SK-N-SH (cell line): ENCODE data around the gene RD3L. TPM values are rescaled to one million over a fixed set of nuclear protein-coding genes. Genes with fewer than 3 reads are reported as not detected.

Experiments
- CTCF ChIA-PET: fragments of 300-600, 350-600 bp; formaldehyde crosslinking; extraction: SDS; loops from one replicate; lab custom pipeline; 2021; lab: Yijun Ruan, JAX
- POLR2A ChIA-PET: fragments of 350-600 bp; sonication (Branson Sonifier 250); formaldehyde crosslinking; extraction: SDS; loops from one replicate; lab custom pipeline; 2020; ENCODE audit warnings: antibody characterized with exemption, inconsistent platforms; lab: Yijun Ruan, JAX
- DNase-seq: peaks from one replicate; pipeline ENCODE4 v3.0.0; 2012
- H2AFZ ChIP-seq: fragments of 200-600 bp; sonication (generic); 2 replicates; pipeline ENCODE4 v1.8.1; 2016; ENCODE audit warnings: antibody characterized with exemption, mild to moderate bottlenecking, low read depth
- H3F3A ChIP-seq: fragments of 200-600 bp; sonication (generic); replicated peaks from 2 replicates; pipeline ENCODE3; 2016; ENCODE audit warnings: antibody characterized with exemption, mild to moderate bottlenecking; ENCODE audit not compliant: insufficient read depth
- H3K27ac ChIP-seq, 2 experiments: fragments of 200-500 bp in 1 of 2; fragments of 200-600 bp in 1 of 2; sonication (Bioruptor generic) in 1 of 2; sonication (generic), shearing (Covaris generic) in 1 of 2; 2 replicates each; pipeline versions ENCODE4 v1.5.1 to v1.6.1; 2014 to 2016; ENCODE audit warnings: low read depth in 2 of 2, inconsistent platforms in 1 of 2, low read length in 1 of 2, mild to moderate bottlenecking in 1 of 2, mixed read lengths in 1 of 2
- H3K27me3 ChIP-seq: fragments of 200-600 bp; sonication (generic), shearing (Covaris generic); 2 replicates; pipeline ENCODE4 v1.6.1; 2016; ENCODE audit warnings: mixed run types; ENCODE audit not compliant: insufficient read depth
- H3K36me3 ChIP-seq, 2 experiments: fragments of 200-500 bp in 1 of 2; fragments of 200-600 bp in 1 of 2; sonication (Bioruptor generic) in 1 of 2; sonication (generic) in 1 of 2; replicated peaks in 1 of 2; 2 replicates each; pipeline versions ENCODE3 to v1.5.1; 2014 to 2016; ENCODE audit warnings: low read length in 1 of 2, mild to moderate bottlenecking in 1 of 2; ENCODE audit not compliant: insufficient read depth in 2 of 2, control insufficient read depth in 1 of 2
- H3K4me1 ChIP-seq, 2 experiments: fragments of 200-500 bp in 1 of 2; fragments of 200-600 bp in 1 of 2; sonication (Bioruptor generic) in 1 of 2; sonication (generic), shearing (Covaris generic) in 1 of 2; 2 replicates each; pipeline versions ENCODE4 v1.5.1 to v1.6.1; 2014 to 2016; ENCODE audit warnings: low read depth in 1 of 2, low read length in 1 of 2, mixed run types in 1 of 2; ENCODE audit not compliant: insufficient read depth in 2 of 2, control insufficient read depth in 1 of 2
- H3K4me2 ChIP-seq: fragments of 200-600 bp; sonication (generic), shearing (Covaris generic); 2 replicates; pipeline ENCODE4 v1.6.1; 2017; ENCODE audit warnings: mixed run types
- H3K4me3 ChIP-seq, 2 experiments: fragments of 200-500 bp in 1 of 2; fragments of 200-600 bp in 1 of 2; sonication (Bioruptor generic) in 1 of 2; sonication (generic), shearing (Covaris generic) in 1 of 2; 2 replicates each; pipeline versions ENCODE4 v1.5.1 to v1.8.1; 2014 to 2016; ENCODE audit warnings: low read depth in 2 of 2, inconsistent platforms in 1 of 2, low read length in 1 of 2, mild to moderate bottlenecking in 1 of 2, mixed read lengths in 1 of 2, moderate library complexity in 1 of 2
- H3K79me2 ChIP-seq: fragments of 200-600 bp; sonication (generic); 2 replicates; pipeline ENCODE4 v1.8.1; 2017; ENCODE audit warnings: mild to moderate bottlenecking; ENCODE audit not compliant: insufficient read depth
- H3K9ac ChIP-seq: fragments of 200-600 bp; sonication (generic); 2 replicates; pipeline ENCODE4 v1.6.1; 2017; ENCODE audit warnings: mixed run types
- H3K9me2 ChIP-seq: fragments of 200-600 bp; sonication (generic); 2 replicates; pipeline ENCODE4 v1.6.1; 2017; ENCODE audit warnings: mixed run types
- H3K9me3 ChIP-seq: fragments of 200-600 bp; sonication (generic); 2 replicates; pipeline ENCODE4 v1.6.1; 2017; ENCODE audit warnings: mixed run types, mild to moderate bottlenecking, moderate library complexity
- H4K20me1 ChIP-seq: fragments of 200-600 bp; sonication (generic); 2 replicates; pipeline ENCODE4 v1.6.1; 2017; ENCODE audit warnings: mild to moderate bottlenecking, mixed run types; ENCODE audit not compliant: insufficient read depth
- ELF1 ChIP-seq: IDR thresholded peaks from 2 replicates; pipeline ENCODE4 v1.4.0; 2012
- EP300 ChIP-seq, 2 experiments: IDR thresholded peaks; 2 replicates each; pipeline versions ENCODE4 v1.4.0 to v1.6.1; 2012; ENCODE audit warnings: borderline replicate concordance in 1 of 2, low read depth in 1 of 2, low read length in 1 of 2
- FOSL2 ChIP-seq: IDR thresholded peaks from 2 replicates; pipeline ENCODE4 v1.4.0; 2012; ENCODE audit warnings: low read depth, mild to moderate bottlenecking, moderate library complexity, borderline replicate concordance
- FOXM1 ChIP-seq: IDR thresholded peaks from 2 replicates; pipeline ENCODE4 v1.4.0; 2012; ENCODE audit warnings: low read depth, mild to moderate bottlenecking
- GABPA ChIP-seq: IDR thresholded peaks from 2 replicates; pipeline ENCODE4 v1.4.0; 2012; ENCODE audit warnings: low read depth, mild to moderate bottlenecking
- GATA2 ChIP-seq: sonication (generic); formaldehyde crosslinking; IDR thresholded peaks from 2 replicates; pipeline ENCODE4 v1.5.0; 2020; ENCODE audit warnings: mild to moderate bottlenecking, missing genetic modification reagents
- MEF2A ChIP-seq: IDR thresholded peaks from 2 replicates; pipeline ENCODE4 v1.4.0; 2012; ENCODE audit warnings: low read depth, borderline replicate concordance
- MXI1 ChIP-seq: IDR thresholded peaks from 2 replicates; pipeline ENCODE4 v1.6.1; 2012; ENCODE audit warnings: mild to moderate bottlenecking, low read depth, low read length, improper control_type of control experiment
- POLR2AphosphoS5 ChIP-seq: IDR thresholded peaks from 2 replicates; pipeline ENCODE4 v1.6.1; 2012; ENCODE audit warnings: low read depth, low read length
- TCF12 ChIP-seq: IDR thresholded peaks from 2 replicates; pipeline ENCODE4 v1.4.0; 2012
- TEAD4 ChIP-seq: IDR thresholded peaks from 2 replicates; pipeline ENCODE4 v1.4.0; 2012; ENCODE audit warnings: mild to moderate bottlenecking, borderline replicate concordance; ENCODE audit not compliant: insufficient read depth
- YY1 ChIP-seq: IDR thresholded peaks from 2 replicates; pipeline ENCODE4 v1.4.0; 2012; ENCODE audit warnings: low read depth, mild to moderate bottlenecking
- WGBS: methylation state at CpG from one replicate; pipeline ENCODE4 v1.1.6; 2017; ENCODE audit warnings: low lambda C conversion rate; 5-methylcytosine and 5-hydroxymethylcytosine counted together
- polyA plus RNA-seq, 3 experiments: library from polyadenylated mRNA; depleted of rRNA; stranded (reverse); fragments of >200 nt; gene quantifications; 2 replicates each; pipeline ENCODE4 v1.2.3, GENCODE V29; 2012
- TF ChIP-seq, protein P1 (sequence below): IDR thresholded peaks from 2 replicates; pipeline ENCODE4; 2012
- TF ChIP-seq, protein P2 (sequence below): fragments of 150-350 bp; IDR thresholded peaks from 2 replicates; pipeline ENCODE4 v1.6.1; 2017; ENCODE audit warnings: antibody characterized with exemption, low read length, low read depth, borderline replicate concordance
- TF ChIP-seq, protein P3 (sequence below): IDR thresholded peaks from 2 replicates; pipeline ENCODE4 v1.4.0; 2012; ENCODE audit warnings: low read depth, borderline replicate concordance
- TF ChIP-seq, protein P4 (sequence below): IDR thresholded peaks from 2 replicates; pipeline ENCODE4 v1.4.0; 2012; ENCODE audit warnings: low read depth
- TF ChIP-seq, protein P5 (sequence below): IDR thresholded peaks from 2 replicates; pipeline ENCODE4 v1.4.0; 2012; ENCODE audit warnings: low read depth, borderline replicate concordance

The RD3L gene
- polyA plus RNA-seq, 1 of the 3 experiments (the other 2 are of a cell fraction) = not detected

DNA sequence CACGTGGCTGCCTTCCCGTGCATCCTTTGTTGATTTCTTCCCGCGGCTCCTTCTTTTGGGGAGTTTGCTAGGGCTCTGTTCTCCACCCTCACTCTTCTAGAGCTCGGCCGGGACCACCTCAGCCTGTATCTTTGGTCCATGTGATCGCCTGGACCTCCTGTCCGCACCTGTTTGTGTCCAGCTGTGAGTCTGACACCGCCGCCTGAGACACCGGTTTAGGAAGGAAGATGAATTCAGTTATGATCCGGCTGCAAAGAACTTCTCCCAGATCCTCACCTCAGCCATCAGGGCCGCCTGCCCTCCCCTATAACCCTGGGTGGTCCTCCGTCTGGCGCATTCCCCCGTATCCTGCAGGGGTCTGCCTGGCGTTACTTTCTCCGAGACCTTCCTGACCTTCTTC is 14.8 kb downstream of the RD3L start:
- Histone ChIP-seq H3K4me3 (no peak overlapping the region), H3K79me2 (no peaks in the 10 kb centered on the region), H3K4me2 (no peak overlapping the region), H3K27me3 (no peaks in the 10 kb centered on the region), H4K20me1 (no peaks in the 10 kb centered on the region), H2AFZ (no peak overlapping the region), H3K9me2 (no peaks in the 10 kb centered on the region), H3K4me1 (no peaks in the 10 kb centered on the region; a peak in 1 of 4 replicates), H3K27ac (no peak overlapping the region), H3K36me3 (no peaks in the 10 kb centered on the region), H3F3A (no peaks in the 10 kb centered on the region), H3K9ac (no peak overlapping the region), H3K9me3 (no peaks in the 10 kb centered on the region)
- CTCF ChIA-PET = interaction anchor here (0.9 kb wide), 1 partner anchor 110 kb away, joined by 3 read pairs; no protein-coding TSS in a partner anchor
- no peak for TF ChIP-seq TEAD4
- no peak for TF ChIP-seq EP300 (IDR thresholded peaks at IDR 0.05; ENCODE audit: borderline replicate concordance in 1 of 2, low read depth in 1 of 2, low read length in 1 of 2)
- TF ChIP-seq, protein P1, sequence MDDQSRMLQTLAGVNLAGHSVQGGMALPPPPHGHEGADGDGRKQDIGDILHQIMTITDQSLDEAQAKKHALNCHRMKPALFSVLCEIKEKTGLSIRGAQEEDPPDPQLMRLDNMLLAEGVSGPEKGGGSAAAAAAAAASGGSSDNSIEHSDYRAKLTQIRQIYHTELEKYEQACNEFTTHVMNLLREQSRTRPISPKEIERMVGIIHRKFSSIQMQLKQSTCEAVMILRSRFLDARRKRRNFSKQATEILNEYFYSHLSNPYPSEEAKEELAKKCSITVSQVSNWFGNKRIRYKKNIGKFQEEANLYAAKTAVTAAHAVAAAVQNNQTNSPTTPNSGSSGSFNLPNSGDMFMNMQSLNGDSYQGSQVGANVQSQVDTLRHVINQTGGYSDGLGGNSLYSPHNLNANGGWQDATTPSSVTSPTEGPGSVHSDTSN = no peak
- TF ChIP-seq MEF2A = no peak
- TF ChIP-seq FOSL2 = no peak
- no peak for TF ChIP-seq GATA2
- TF ChIP-seq, protein P2, sequence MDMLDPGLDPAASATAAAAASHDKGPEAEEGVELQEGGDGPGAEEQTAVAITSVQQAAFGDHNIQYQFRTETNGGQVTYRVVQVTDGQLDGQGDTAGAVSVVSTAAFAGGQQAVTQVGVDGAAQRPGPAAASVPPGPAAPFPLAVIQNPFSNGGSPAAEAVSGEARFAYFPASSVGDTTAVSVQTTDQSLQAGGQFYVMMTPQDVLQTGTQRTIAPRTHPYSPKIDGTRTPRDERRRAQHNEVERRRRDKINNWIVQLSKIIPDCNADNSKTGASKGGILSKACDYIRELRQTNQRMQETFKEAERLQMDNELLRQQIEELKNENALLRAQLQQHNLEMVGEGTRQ = no peak
- no peak for TF ChIP-seq GABPA
- TF ChIP-seq, protein P3, sequence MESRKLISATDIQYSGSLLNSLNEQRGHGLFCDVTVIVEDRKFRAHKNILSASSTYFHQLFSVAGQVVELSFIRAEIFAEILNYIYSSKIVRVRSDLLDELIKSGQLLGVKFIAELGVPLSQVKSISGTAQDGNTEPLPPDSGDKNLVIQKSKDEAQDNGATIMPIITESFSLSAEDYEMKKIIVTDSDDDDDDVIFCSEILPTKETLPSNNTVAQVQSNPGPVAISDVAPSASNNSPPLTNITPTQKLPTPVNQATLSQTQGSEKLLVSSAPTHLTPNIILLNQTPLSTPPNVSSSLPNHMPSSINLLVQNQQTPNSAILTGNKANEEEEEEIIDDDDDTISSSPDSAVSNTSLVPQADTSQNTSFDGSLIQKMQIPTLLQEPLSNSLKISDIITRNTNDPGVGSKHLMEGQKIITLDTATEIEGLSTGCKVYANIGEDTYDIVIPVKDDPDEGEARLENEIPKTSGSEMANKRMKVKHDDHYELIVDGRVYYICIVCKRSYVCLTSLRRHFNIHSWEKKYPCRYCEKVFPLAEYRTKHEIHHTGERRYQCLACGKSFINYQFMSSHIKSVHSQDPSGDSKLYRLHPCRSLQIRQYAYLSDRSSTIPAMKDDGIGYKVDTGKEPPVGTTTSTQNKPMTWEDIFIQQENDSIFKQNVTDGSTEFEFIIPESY = no peak
- TF ChIP-seq YY1 = no peak
- no peak for TF ChIP-seq FOXM1
- TF ChIP-seq, protein P4, sequence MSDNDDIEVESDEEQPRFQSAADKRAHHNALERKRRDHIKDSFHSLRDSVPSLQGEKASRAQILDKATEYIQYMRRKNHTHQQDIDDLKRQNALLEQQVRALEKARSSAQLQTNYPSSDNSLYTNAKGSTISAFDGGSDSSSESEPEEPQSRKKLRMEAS = no peak
- TF ChIP-seq MXI1 = no peak
- no peak for TF ChIP-seq POLR2AphosphoS5
- TF ChIP-seq, protein P5, sequence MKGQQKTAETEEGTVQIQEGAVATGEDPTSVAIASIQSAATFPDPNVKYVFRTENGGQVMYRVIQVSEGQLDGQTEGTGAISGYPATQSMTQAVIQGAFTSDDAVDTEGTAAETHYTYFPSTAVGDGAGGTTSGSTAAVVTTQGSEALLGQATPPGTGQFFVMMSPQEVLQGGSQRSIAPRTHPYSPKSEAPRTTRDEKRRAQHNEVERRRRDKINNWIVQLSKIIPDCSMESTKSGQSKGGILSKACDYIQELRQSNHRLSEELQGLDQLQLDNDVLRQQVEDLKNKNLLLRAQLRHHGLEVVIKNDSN = no peak
- TF ChIP-seq ELF1 = no peak
- TF ChIP-seq TCF12 = no peak
- POLR2A ChIA-PET = no interaction called here
- DNase-seq = no peak
- 75% methylated on average over 14 of the region's 18 CpGs for WGBS
